BLaER1 treated with 17β-estradiol and CSF1 and Interleukin-3, amounts not matched to agents 10 nM and 100 nM (cell line): ENCODE data around the gene EVA1B.

Source experiments
- H3K27ac ChIP-seq, 11 experiments: shearing (Covaris generic); formaldehyde crosslinking; 2 replicates each; pipeline ENCODE4 v1.8.1; 2022
- H3K27me3 ChIP-seq, 11 experiments: shearing (Covaris generic); formaldehyde crosslinking; 2 replicates each; pipeline ENCODE4 v1.8.1; 2022
- H3K36me3 ChIP-seq, 11 experiments: shearing (Covaris generic); formaldehyde crosslinking; 2 replicates each; pipeline ENCODE4 v1.8.1; 2022
- H3K4me1 ChIP-seq, 10 experiments: shearing (Covaris generic); formaldehyde crosslinking; 2 replicates each; pipeline ENCODE4 v1.8.1; 2022
- H3K4me2 ChIP-seq, 11 experiments: shearing (Covaris generic); formaldehyde crosslinking; 2 replicates each; pipeline ENCODE4 v1.8.1; 2022
- H3K4me3 ChIP-seq, 10 experiments: shearing (Covaris generic); formaldehyde crosslinking; 2 replicates each; pipeline ENCODE4 v1.8.1; 2022
- H3K9ac ChIP-seq, 11 experiments: shearing (Covaris generic); formaldehyde crosslinking; 2 replicates each; pipeline ENCODE4 v1.8.1; 2022
- H3K9me3 ChIP-seq, 11 experiments: shearing (Covaris generic); formaldehyde crosslinking; replicated peaks in 1 of 11; 2 replicates each; pipeline ENCODE4 v1.8.1; 2022
- H4K20me1 ChIP-seq, 11 experiments: shearing (Covaris generic); formaldehyde crosslinking; 2 replicates each; pipeline ENCODE4 v1.8.1; 2022
- Cebpa-rat ChIP-seq, 11 experiments: shearing (Covaris generic); IDR thresholded peaks; 2 replicates each; pipeline ENCODE4 v1.8.1; 2022

EVA1B gene

DNA sequence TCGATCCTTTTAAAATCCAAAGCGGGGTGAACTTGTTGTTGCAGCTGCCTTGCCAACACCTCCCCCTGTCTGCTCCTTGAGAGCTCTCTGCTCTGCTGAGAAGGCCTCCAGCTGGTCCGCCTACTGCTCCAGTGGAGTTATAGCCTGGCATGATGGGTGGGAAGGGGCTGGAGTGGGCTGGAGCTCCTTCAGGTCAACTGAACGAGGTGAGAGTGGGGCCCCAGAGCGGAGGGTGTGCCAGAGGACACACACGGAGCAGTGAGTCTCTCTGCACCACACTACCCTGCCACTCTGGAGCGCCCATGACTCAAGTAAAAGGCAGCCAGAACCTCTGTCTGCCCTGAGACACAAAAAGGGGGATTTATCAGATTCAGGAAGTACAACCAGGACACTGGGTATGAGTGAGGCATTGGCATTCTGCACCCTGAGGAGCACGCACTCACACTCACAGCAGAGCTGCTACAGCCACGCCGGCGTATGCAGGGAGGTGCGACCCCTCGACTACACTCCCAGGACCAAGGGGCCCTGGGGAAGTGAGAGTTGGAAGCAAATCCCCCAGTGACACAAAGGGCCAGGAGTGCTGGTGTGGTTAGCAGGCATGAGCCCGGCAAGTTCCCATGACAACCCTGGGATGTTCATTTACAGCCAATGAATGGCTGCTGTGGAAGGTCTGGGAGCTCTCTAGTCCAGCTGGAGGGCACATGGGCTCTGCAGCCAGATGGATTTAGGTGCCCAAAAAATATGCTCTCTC, 28.0 kb upstream of the EVA1B start:
- H3K36me3 ChIP-seq, result peaks cover 42 to 83% (median 63%) of the 10 kb centered on the region in 11 experiments
- TF ChIP-seq Cebpa-rat (IDR thresholded peaks at IDR 0.05), result no peak
- H4K20me1 ChIP-seq, result peaks cover 0 to 81% (median 12%) of the 10 kb centered on the region in 11 experiments; a peak in 11 of 22 replicates
- H3K27me3 ChIP-seq, result no peaks in the 10 kb centered on the region
- H3K4me1 ChIP-seq, result peaks cover 34 to 69% (median 57%) of the 10 kb centered on the region in 10 experiments
- peak overlapping the region in 10 of 11 experiments; percentile 50 to 82 (median 65); a peak in 19 of 22 replicates for H3K27ac ChIP-seq
- peak overlapping the region; percentile 70 to 88 (median 81) for H3K4me2 ChIP-seq
- H3K9me3 ChIP-seq, result no peaks in the 10 kb centered on the region
- peak overlapping the region; percentile 3 to 66 (median 43); a peak in 19 of 22 replicates for H3K9ac ChIP-seq
- peak overlapping the region in 1 of 10 experiments; percentile 30; a peak in 6 of 20 replicates for H3K4me3 ChIP-seq

GRCh38 chr1:36350659-36351226, 27.3 kb upstream of the EVA1B start:
- H3K4me1 ChIP-seq, result peaks cover 34 to 69% (median 57%) of the 10 kb centered on the region in 10 experiments
- H3K27me3 ChIP-seq, result no peaks in the 10 kb centered on the region
- TF ChIP-seq Cebpa-rat (IDR thresholded peaks at IDR 0.05), result no peak
- H4K20me1 ChIP-seq, result peaks cover 0 to 77% (median 12%) of the 10 kb centered on the region in 11 experiments; a peak in 11 of 22 replicates
- H3K9me3 ChIP-seq, result no peaks in the 10 kb centered on the region
- peak overlapping the region in 2 of 10 experiments; percentile 25 to 30; a peak in 6 of 20 replicates for H3K4me3 ChIP-seq
- peaks cover 42 to 82% (median 65%) of the 10 kb centered on the region in 11 experiments for H3K36me3 ChIP-seq
- peak overlapping the region; percentile 21 to 82 (median 64); a peak in 21 of 22 replicates for H3K27ac ChIP-seq
- peak overlapping the region; percentile 14 to 66 (median 43); a peak in 21 of 22 replicates for H3K9ac ChIP-seq
- H3K4me2 ChIP-seq, result peak overlapping the region; percentile 70 to 88 (median 81)

DNA sequence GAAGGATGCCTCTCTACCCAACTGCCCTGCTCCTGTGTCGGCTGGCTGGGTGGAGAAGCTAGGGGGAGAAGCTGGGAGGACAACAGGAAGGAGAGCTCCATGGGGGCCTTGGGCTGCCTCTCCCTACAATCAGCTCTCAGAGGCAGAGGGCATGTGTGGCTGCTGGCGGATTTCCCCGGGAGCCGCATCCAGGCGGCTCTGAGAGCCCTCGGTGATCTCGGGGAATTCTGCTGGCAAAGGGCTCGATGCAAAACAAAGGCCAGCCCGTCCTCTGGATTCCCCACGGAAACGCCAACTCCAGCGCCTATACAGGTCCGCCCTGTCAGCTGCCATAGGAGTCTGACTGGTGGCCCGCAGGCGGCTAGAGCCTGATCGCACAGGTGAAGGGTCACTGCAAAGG, 26.4 kb upstream of the EVA1B start:
- H3K9me3 ChIP-seq, result no peaks in the 10 kb centered on the region
- H3K4me3 ChIP-seq, result peak overlapping the region in 1 of 10 experiments; percentile 25; a peak in 2 of 20 replicates
- H3K27ac ChIP-seq, result peak overlapping the region; percentile 21 to 82 (median 64); a peak in 20 of 22 replicates
- peak overlapping the region; percentile 14 to 66 (median 43); a peak in 16 of 22 replicates for H3K9ac ChIP-seq
- no peak for TF ChIP-seq Cebpa-rat (IDR thresholded peaks at IDR 0.05)
- H4K20me1 ChIP-seq, result peaks cover 0 to 72% (median 12%) of the 10 kb centered on the region in 11 experiments; a peak in 11 of 22 replicates
- H3K36me3 ChIP-seq, result peaks cover 41 to 82% (median 65%) of the 10 kb centered on the region in 11 experiments
- peaks cover 34 to 73% (median 57%) of the 10 kb centered on the region in 10 experiments for H3K4me1 ChIP-seq
- H3K4me2 ChIP-seq, result peak overlapping the region; percentile 70 to 88 (median 81)
- H3K27me3 ChIP-seq, result no peaks in the 10 kb centered on the region

- Histone ChIP-seq H3K4me2 (peak overlapping the region in 7 of 11 experiments; percentile 15 to 88 (median 82); a peak in 13 of 22 replicates), H3K4me1 (peaks cover 34 to 73% (median 57%) of the 10 kb centered on the region in 10 experiments), H3K9ac (peak overlapping the region in 3 of 11 experiments; percentile 11 to 39 (median 14); a peak in 1 of 22 replicates), H3K4me3 (no peak overlapping the region), H3K9me3 (no peaks in the 10 kb centered on the region), H3K27ac (peak overlapping the region in 7 of 11 experiments; percentile 1 to 82 (median 67); a peak in 6 of 22 replicates), H3K27me3 (no peaks in the 10 kb centered on the region), H3K36me3 (peaks cover 37 to 82% (median 63%) of the 10 kb centered on the region in 11 experiments), H4K20me1 (peaks cover 0 to 67% (median 12%) of the 10 kb centered on the region in 11 experiments; a peak in 11 of 22 replicates)
- no peak for TF ChIP-seq Cebpa-rat (IDR thresholded peaks at IDR 0.05)
These were observed 25.8 kb upstream of the EVA1B start for GRCh38 chr1:36349241-36349671.

DNA sequence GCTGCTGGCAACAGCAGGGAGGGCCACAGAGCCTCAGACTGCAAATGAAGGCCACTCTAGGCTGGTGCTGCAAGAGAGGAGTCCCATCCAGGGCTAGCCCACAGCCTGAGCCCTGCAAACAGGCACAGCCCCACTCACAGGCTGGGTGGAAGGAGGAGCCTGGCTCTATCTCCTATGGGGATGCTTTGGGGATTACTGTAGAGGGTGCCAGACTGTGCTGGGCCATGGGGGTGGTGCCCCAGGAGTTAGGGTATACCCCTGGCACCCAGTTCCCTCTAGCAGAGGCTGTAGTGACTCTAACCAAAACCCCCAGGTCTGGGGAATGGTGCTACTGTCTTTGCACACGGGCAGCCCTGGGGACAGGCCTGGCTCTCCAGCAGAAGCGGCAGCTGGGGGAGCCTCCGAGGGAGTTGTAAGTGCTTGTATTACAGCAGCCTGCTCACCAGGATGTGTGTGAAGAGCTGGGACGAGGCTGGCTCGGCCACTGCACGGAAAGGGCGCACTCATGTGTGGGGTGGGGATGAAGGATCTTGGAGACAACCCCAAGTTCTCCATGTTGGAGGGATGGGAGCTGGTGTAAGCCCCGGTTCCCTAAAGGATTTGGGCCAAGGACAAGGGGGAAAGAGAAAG, 23.4 kb upstream of the EVA1B start:
- H3K9ac ChIP-seq, result peak overlapping the region in 1 of 11 experiments; percentile 26; a peak in 1 of 22 replicates
- H3K9me3 ChIP-seq, result no peaks in the 10 kb centered on the region
- TF ChIP-seq Cebpa-rat (IDR thresholded peaks at IDR 0.05), result no peak
- H4K20me1 ChIP-seq, result peaks cover 0 to 61% (median 9%) of the 10 kb centered on the region in 11 experiments; a peak in 12 of 22 replicates
- H3K4me2 ChIP-seq, result no peak overlapping the region
- no peak overlapping the region for H3K4me3 ChIP-seq
- no peaks in the 10 kb centered on the region for H3K27me3 ChIP-seq
- peaks cover 39 to 79% (median 56%) of the 10 kb centered on the region in 11 experiments for H3K36me3 ChIP-seq
- H3K27ac ChIP-seq, result no peak overlapping the region; a peak in 1 of 22 replicates
- H3K4me1 ChIP-seq, result peaks cover 37 to 70% (median 54%) of the 10 kb centered on the region in 10 experiments

GRCh38 chr1:36345353-36345752, 21.9 kb upstream of the EVA1B start:
- Histone ChIP-seq H4K20me1 (peaks cover 0 to 46% (median 6%) of the 10 kb centered on the region in 11 experiments; a peak in 7 of 22 replicates), H3K36me3 (peaks cover 39 to 90% (median 64%) of the 10 kb centered on the region in 11 experiments), H3K27ac (no peak overlapping the region), H3K4me2 (no peak overlapping the region; a peak in 1 of 22 replicates), H3K4me3 (no peak overlapping the region), H3K9me3 (no peaks in the 10 kb centered on the region), H3K4me1 (peaks cover 26 to 62% (median 47%) of the 10 kb centered on the region in 10 experiments), H3K27me3 (no peaks in the 10 kb centered on the region), H3K9ac (peak overlapping the region in 2 of 11 experiments; percentile 20 to 22; a peak in 2 of 22 replicates)
- TF ChIP-seq Cebpa-rat (IDR thresholded peaks at IDR 0.05), result no peak

- H3K9ac ChIP-seq, result peak overlapping the region in 3 of 11 experiments; percentile 13 to 42 (median 20); a peak in 1 of 22 replicates
- no peaks in the 10 kb centered on the region for H3K9me3 ChIP-seq
- H3K4me2 ChIP-seq, result peak overlapping the region in 3 of 11 experiments; percentile 57 to 62 (median 58); a peak in 5 of 22 replicates
- H3K4me3 ChIP-seq, result no peak overlapping the region
- TF ChIP-seq Cebpa-rat (IDR thresholded peaks at IDR 0.05), result no peak
- H3K36me3 ChIP-seq, result peaks cover 39 to 91% (median 64%) of the 10 kb centered on the region in 11 experiments
- H4K20me1 ChIP-seq, result peaks cover 0 to 48% (median 0%) of the 10 kb centered on the region in 11 experiments; a peak in 7 of 22 replicates
- no peaks in the 10 kb centered on the region for H3K27me3 ChIP-seq
- H3K27ac ChIP-seq, result no peak overlapping the region
- peaks cover 29 to 62% (median 47%) of the 10 kb centered on the region in 10 experiments for H3K4me1 ChIP-seq
These were observed 20.9 kb upstream of the EVA1B start for GRCh38 chr1:36344395-36344680.
